Head of caudate nucleus (tissue), 42 donors: ENCODE results near the gene STARD10.
A peak's percentile ranks its signal among the peaks of the same experiment; 100 is the strongest.

Experiments
- DNase-seq, 42 donors: peaks; one replicate each; pipeline versions ENCODE4 v3.0.0 to v3.0.0-alpha.2; 2020 to 2021; ENCODE audit warnings: mixed read lengths in 7 of 42
- intact Hi-C: fragments of 100-400 bp; cut with DNase I; formaldehyde crosslinking; loops from one replicate; pipeline ENCODE4 v1.15.0; 2022

STARD10 gene

GRCh38 chr11:72740562-72741428 is 53.1 kb downstream of the STARD10 start:
- intact Hi-C loops, result no loop called here
- no peak for DNase-seq

GRCh38 chr11:72740060-72740424 is 53.8 kb downstream of the STARD10 start:
- DNase-seq, result no peak
- intact Hi-C loops, result no loop called here

GRCh38 chr11:72739240-72740059 is 54.4 kb downstream of the STARD10 start:
- no peak for DNase-seq
- intact Hi-C loops, result no loop called here

GRCh38 chr11:72738199-72739141 is 55.4 kb downstream of the STARD10 start:
- DNase-seq, result peak in 5 of 42 donors; percentile 29 to 61 (median 42)
- intact Hi-C loops, result no loop called here

- intact Hi-C loops, result no loop called here
These were observed 56.5 kb downstream of the STARD10 start for GRCh38 chr11:72737336-72737735.

GRCh38 chr11:72736452-72737069 is 57.3 kb downstream of the STARD10 start:
- intact Hi-C loops, result no loop called here
- peak in 15 of 42 donors; percentile 23 to 76 (median 42) for DNase-seq

More at GRCh38 chr11:72737336-72737735, 56.5 kb downstream of the STARD10 start:
- DNase-seq, result no peak

GRCh38 chr11:72735495-72736027 is 58.3 kb downstream of the STARD10 start:
- no peak for DNase-seq
- intact Hi-C loops, result no loop called here

GRCh38 chr11:72732329-72732728 is 61.5 kb downstream of the STARD10 start:
- peak in 18 of 42 donors; percentile 33 to 81 (median 58) for DNase-seq
- intact Hi-C loops, result no loop called here

GRCh38 chr11:72730737-72731136 is 63.1 kb downstream of the STARD10 start:
- DNase-seq, result no peak
- intact Hi-C loops, result no loop called here

GRCh38 chr11:72730243-72730642 is 63.6 kb downstream of the STARD10 start:
- no peak for DNase-seq
- intact Hi-C loops, result no loop called here

- intact Hi-C loops, result no loop called here
- DNase-seq, result peak in 1 of 42 donors; percentile 25
These were observed 66.3 kb downstream of the STARD10 start for GRCh38 chr11:72727521-72727920.

GRCh38 chr11:72726266-72727220 is 67.3 kb downstream of the STARD10 start:
- DNase-seq, result no peak
- intact Hi-C loops, result no loop called here

GRCh38 chr11:72725724-72726028 is 68.2 kb downstream of the STARD10 start:
- intact Hi-C loops, result loop anchor here (2.0 kb wide), 1 partner anchor 67 kb away; no protein-coding TSS in a partner anchor
- no peak for DNase-seq

GRCh38 chr11:72724851-72725723 is 68.8 kb downstream of the STARD10 start:
- intact Hi-C loops, result loop anchor here (2.0 kb wide), 1 partner anchor 68 kb away; no protein-coding TSS in a partner anchor
- DNase-seq, result peak in 41 of 42 donors; percentile 59 to 93 (median 81)

- intact Hi-C loops, result loop anchor here (2.0 kb wide), 1 partner anchor 69 kb away; no protein-coding TSS in a partner anchor
- DNase-seq, result no peak
These were observed 69.8 kb downstream of the STARD10 start for GRCh38 chr11:72724021-72724551.

GRCh38 chr11:72723508-72723907 is 70.3 kb downstream of the STARD10 start:
- intact Hi-C loops, result no loop called here
- DNase-seq, result no peak
